ENCODE data around the gene ZNF621. TPM values are rescaled to one million over a fixed set of nuclear protein-coding genes. Genes with fewer than 3 reads are reported as not detected.
A peak's percentile ranks its signal among the peaks of the same experiment; 100 is the strongest.
"Not testable (repeated sequence)": the region's sequence is repeated elsewhere in the genome, so short reads cannot be mapped to it uniquely, and the experiment has no call there.

ZNF621 gene
- polyA plus RNA-seq, 6 donors from 2014 or later: 2.1 to 4.0 (median 2.5) TPM

DNA sequence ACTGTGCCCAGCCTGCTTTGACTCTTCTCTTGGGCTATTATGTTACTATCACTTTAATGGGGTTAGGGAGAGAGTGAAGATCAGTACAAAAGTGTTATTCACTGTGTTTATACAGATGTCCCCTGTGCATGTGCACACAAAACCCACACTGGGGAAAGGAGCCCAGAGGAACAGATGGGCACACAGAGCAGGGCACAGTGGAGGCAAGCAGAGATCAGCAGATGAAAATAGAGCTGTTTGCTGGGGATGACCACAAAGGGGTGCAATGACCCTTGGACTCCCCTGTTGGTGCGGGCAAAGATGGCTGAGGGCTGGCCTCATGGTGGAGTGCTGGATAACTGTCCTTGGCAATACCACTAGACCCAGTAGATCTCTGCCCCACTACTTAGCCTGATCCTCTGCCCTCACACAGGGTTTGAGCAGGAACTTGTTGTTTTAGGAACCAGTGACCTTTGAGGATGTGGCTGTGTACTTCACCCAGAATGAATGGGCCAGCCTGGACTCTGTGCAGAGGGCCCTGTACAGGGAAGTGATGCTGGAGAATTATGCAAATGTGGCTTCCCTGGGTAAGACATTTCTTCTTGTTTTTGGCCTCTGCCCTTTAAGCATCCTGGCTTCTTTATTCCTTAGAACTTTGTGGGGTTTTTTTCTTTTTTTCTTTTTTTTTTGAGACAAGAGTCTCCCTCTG lies 13.6 kb upstream of the ZNF621 start:
- no peaks in the 10 kb centered on the region for H3K27me3 Mint-ChIP-seq
- peaks cover 9 to 25% of the 10 kb centered on the region in 2 donors for H3K36me3 Mint-ChIP-seq
- no peak overlapping the region for H3K4me3 Mint-ChIP-seq
- ATAC-seq (ENCODE audit: low read depth in 2 of 2): no peak
- peak overlapping the region in 1 of 6 donors; percentile 32 for H3K27ac Mint-ChIP-seq
- H3K9me3 Mint-ChIP-seq: no peaks in the 10 kb centered on the region
- peaks cover 5 to 13% (median 7%) of the 10 kb centered on the region in 3 donors for H3K4me1 Mint-ChIP-seq
- DNase-seq: no peak

DNA sequence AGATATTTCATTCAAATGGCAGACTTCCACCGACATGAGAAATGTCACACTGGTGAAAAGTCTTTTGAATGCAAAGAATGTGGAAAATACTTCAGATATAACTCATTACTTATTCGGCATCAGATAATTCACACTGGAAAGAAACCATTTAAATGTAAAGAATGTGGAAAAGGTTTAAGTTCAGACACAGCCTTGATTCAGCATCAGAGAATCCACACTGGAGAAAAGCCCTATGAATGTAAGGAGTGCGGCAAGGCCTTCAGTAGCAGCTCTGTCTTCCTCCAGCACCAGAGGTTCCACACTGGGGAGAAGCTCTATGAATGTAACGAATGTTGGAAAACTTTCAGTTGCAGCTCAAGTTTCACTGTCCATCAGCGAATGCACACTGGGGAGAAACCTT lies 8.6 kb upstream of the ZNF621 start:
- Mint-ChIP-seq H3K27ac (no peak overlapping the region), H3K9me3 (peaks cover 0 to 3% (median 0%) of the 10 kb centered on the region in 7 donors), H3K27me3 (no peaks in the 10 kb centered on the region), H3K4me1 (no peaks in the 10 kb centered on the region), H3K36me3 (peaks cover 11 to 15% of the 10 kb centered on the region in 2 donors), H3K4me3 (no peak overlapping the region)
- no peak for ATAC-seq (ENCODE audit: low read depth in 2 of 2)
- DNase-seq: no peak

GRCh38 chr3:40518067-40518466 lies 6.7 kb upstream of the ZNF621 start:
- ATAC-seq (ENCODE audit: low read depth in 2 of 2): no peak

GRCh38 chr3:40518848-40519247 lies 5.9 kb upstream of the ZNF621 start:
- H3K27me3 Mint-ChIP-seq: no peaks in the 10 kb centered on the region
- DNase-seq (no peak), ATAC-seq (ENCODE audit: low read depth in 2 of 2) (no peak)
- no peak overlapping the region for H3K27ac Mint-ChIP-seq
- H3K4me3 Mint-ChIP-seq: no peak overlapping the region
- peaks cover 11 to 15% of the 10 kb centered on the region in 2 donors for H3K36me3 Mint-ChIP-seq
- H3K4me1 Mint-ChIP-seq: peaks cover under 1 to 7% (median 3%) of the 10 kb centered on the region in 3 donors
- H3K9me3 Mint-ChIP-seq: peaks cover 0 to 3% (median 0%) of the 10 kb centered on the region in 7 donors

More at GRCh38 chr3:40518067-40518466, 6.7 kb upstream of the ZNF621 start:
- Mint-ChIP-seq H3K4me3 (no peak overlapping the region), H3K9me3 (peaks cover 0 to 3% (median 0%) of the 10 kb centered on the region in 7 donors), H3K36me3 (peaks cover 11 to 15% of the 10 kb centered on the region in 2 donors), H3K27me3 (no peaks in the 10 kb centered on the region), H3K27ac (no peak overlapping the region), H3K4me1 (no peaks in the 10 kb centered on the region)
- DNase-seq: no peak

DNA sequence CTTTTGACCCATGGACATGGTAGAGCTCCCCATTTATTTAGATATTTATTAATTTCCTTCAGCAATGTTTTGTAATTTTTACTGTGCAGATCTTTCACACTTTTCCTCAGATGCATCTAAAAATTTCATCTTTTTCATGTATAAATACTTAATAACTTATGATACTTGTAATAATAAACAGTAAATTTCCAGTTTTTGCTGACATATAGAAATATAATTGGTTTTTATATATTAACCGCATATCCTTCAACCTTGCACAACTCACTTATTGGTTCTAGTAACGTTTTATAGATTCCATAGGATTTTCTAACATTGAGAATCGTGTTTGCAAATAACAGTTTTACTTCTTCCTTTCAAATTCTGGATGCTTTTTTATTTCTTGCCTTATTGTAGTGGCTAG lies 3.5 kb upstream of the ZNF621 start:
- no peak overlapping the region for H3K27ac Mint-ChIP-seq
- H3K4me3 Mint-ChIP-seq: peak overlapping the region in 1 of 8 donors; percentile 23
- peaks cover 0 to 3% (median 0%) of the 10 kb centered on the region in 7 donors for H3K9me3 Mint-ChIP-seq
- no peaks in the 10 kb centered on the region for H3K27me3 Mint-ChIP-seq
- ATAC-seq (ENCODE audit: low read depth in 2 of 2): no peak
- peaks cover 2 to 11% of the 10 kb centered on the region in 2 donors for H3K36me3 Mint-ChIP-seq
- H3K4me1 Mint-ChIP-seq: peaks cover 14 to 28% (median 19%) of the 10 kb centered on the region in 3 donors
- no peak for DNase-seq

- ATAC-seq (ENCODE audit: low read depth in 2 of 2) (no peak), DNase-seq (no peak)
- Mint-ChIP-seq H3K4me1 (peaks cover 19 to 32% (median 20%) of the 10 kb centered on the region in 3 donors), H3K27me3 (no peaks in the 10 kb centered on the region), H3K27ac (peak overlapping the region in 5 of 6 donors; percentile 90 to 99 (median 94)), H3K9me3 (peaks cover 0 to 2% (median 0%) of the 10 kb centered on the region in 7 donors), H3K36me3 (peaks cover 18 to 19% of the 10 kb centered on the region in 2 donors), H3K4me3 (peak overlapping the region; percentile 91 to 98 (median 96))
Observed at GRCh38 chr3:40523781-40524180, 979 bp upstream of the ZNF621 start.

GRCh38 chr3:40524222-40524567 lies 565 bp upstream of the ZNF621 start:
- H3K27ac Mint-ChIP-seq: peak overlapping the region; percentile 90 to 99 (median 96)
- DNase-seq (no peak), ATAC-seq (ENCODE audit: low read depth in 2 of 2) (peak; percentile 7 to 13)
- H3K4me1 Mint-ChIP-seq: peaks cover 19 to 32% (median 20%) of the 10 kb centered on the region in 3 donors
- H3K4me3 Mint-ChIP-seq: peak overlapping the region; percentile 91 to 98 (median 96)
- H3K27me3 Mint-ChIP-seq: no peaks in the 10 kb centered on the region
- H3K9me3 Mint-ChIP-seq: no peaks in the 10 kb centered on the region
- peaks cover 21 to 23% of the 10 kb centered on the region in 2 donors for H3K36me3 Mint-ChIP-seq

DNA sequence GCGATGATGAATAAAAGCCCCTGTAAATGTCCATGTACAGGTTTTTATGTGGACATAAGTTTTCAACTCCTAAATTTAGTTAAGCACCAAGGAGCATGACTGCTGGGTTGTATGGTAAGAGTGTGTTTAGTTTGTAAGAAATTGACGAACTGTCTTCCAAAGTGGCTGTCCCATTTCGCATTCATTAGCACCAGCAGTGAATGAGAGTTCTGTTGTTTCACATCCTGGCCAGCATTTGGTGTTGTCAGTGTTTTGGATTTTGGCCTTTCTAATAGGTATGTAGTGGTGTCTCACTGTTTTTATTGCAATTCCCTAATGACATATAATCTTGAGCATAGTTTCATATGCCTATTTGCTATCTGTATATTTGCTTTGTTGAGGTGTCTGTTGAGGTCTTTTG lies 3.7 kb downstream of the ZNF621 start:
- ATAC-seq (ENCODE audit: low read depth in 2 of 2) (no peak), DNase-seq (no peak)
- no peaks in the 10 kb centered on the region for H3K27me3 Mint-ChIP-seq
- H3K4me1 Mint-ChIP-seq: peaks cover 19 to 30% (median 20%) of the 10 kb centered on the region in 3 donors
- no peak overlapping the region for H3K27ac Mint-ChIP-seq
- H3K4me3 Mint-ChIP-seq: peak overlapping the region in 1 of 8 donors; percentile 42
- H3K36me3 Mint-ChIP-seq: peaks cover 51 to 64% of the 10 kb centered on the region in 2 donors
- peaks cover 0 to 4% (median 0%) of the 10 kb centered on the region in 7 donors for H3K9me3 Mint-ChIP-seq

GRCh38 chr3:40532252-40532651 lies 7.5 kb downstream of the ZNF621 start:
- peaks cover 61 to 80% of the 10 kb centered on the region in 2 donors for H3K36me3 Mint-ChIP-seq
- no peaks in the 10 kb centered on the region for H3K27me3 Mint-ChIP-seq
- ATAC-seq (ENCODE audit: low read depth in 2 of 2) (no peak), DNase-seq (no peak)
- H3K4me1 Mint-ChIP-seq: peaks cover 0 to 3% (median 0%) of the 10 kb centered on the region in 3 donors
- H3K4me3 Mint-ChIP-seq: no peak overlapping the region
- peaks cover 0 to 4% (median 0%) of the 10 kb centered on the region in 7 donors for H3K9me3 Mint-ChIP-seq
- no peak overlapping the region for H3K27ac Mint-ChIP-seq

DNA sequence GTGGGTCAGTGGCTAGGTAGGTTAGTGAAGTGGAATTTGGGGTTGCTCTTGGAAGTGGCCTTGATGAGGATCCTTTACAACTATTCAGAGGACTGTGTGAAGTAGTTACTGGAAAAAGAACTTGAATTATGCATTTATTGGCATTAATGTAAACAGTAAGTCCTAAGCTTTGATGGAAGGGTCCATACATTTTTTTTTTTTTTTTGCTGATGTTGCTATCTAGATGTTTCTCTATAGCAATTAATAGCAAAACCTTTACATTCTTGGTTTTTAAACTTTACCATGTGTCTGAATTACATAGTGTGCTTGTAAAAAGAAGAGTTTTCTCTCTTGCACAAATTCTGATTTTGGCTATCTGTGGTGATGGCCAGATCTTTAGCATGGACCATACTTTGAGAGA lies 9.5 kb downstream of the ZNF621 start:
- Mint-ChIP-seq H3K36me3 (peaks cover 70 to 72% of the 10 kb centered on the region in 2 donors), H3K27ac (no peak overlapping the region), H3K9me3 (peaks cover 0 to 8% (median 4%) of the 10 kb centered on the region in 7 donors), H3K4me1 (no peaks in the 10 kb centered on the region), H3K4me3 (no peak overlapping the region), H3K27me3 (no peaks in the 10 kb centered on the region)
- DNase-seq (no peak), ATAC-seq (ENCODE audit: low read depth in 2 of 2) (no peak)

DNA sequence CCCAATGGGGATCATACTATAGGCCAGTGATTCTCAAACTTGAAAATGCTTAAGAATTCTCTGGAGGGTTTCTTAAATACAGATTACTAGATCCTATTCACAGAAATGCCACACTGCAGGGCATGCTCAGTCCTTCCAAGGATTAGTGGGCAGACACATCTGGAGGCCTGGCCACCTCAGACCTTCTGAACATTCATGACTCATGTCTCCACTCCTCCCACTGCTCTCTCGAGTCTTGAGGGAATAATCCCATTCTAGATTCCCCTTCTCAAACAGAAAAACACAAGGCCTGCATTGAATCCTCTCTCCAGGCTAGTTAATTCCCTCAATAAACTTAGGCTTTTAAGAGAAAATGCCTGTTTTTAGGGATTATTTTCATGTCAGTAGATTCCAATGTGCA lies 22.1 kb downstream of the ZNF621 start:
- H3K9me3 Mint-ChIP-seq: peaks cover 0 to 11% (median 4%) of the 10 kb centered on the region in 7 donors
- H3K4me1 Mint-ChIP-seq: no peaks in the 10 kb centered on the region
- peaks cover 4 to 8% of the 10 kb centered on the region in 2 donors for H3K36me3 Mint-ChIP-seq
- no peak overlapping the region for H3K27ac Mint-ChIP-seq
- no peak for DNase-seq
- ATAC-seq (ENCODE audit: low read depth in 2 of 2): no peak
- H3K4me3 Mint-ChIP-seq: no peak overlapping the region
- peaks cover 0 to 6% (median 0%) of the 10 kb centered on the region in 3 donors for H3K27me3 Mint-ChIP-seq

DNA sequence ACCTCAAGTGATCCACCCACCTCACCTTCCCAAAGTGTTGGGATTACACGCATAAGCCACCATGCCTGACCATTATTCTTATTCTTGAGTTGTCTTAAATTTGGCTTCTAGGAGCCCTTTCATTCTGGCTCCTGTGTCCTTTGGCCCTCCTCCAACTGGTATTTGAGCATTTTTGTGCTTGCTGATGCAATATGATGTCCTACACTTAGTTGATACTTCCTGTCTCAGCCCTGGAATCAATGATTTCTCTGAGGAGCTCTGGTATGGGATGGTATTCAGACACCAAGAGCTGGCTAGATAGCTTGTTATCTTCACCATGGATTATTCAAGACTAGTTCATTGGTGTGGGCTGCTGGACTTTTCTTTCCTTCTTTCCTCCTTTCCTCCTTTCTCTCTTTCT lies 25.4 kb downstream of the ZNF621 start:
- Mint-ChIP-seq H3K27me3 (peaks cover 0 to 6% (median 0%) of the 10 kb centered on the region in 3 donors), H3K36me3 (peaks cover 4 to 8% of the 10 kb centered on the region in 2 donors), H3K4me3 (no peak overlapping the region), H3K9me3 (peaks cover 0 to 11% (median 4%) of the 10 kb centered on the region in 7 donors), H3K4me1 (no peaks in the 10 kb centered on the region), H3K27ac (peak overlapping the region in 1 of 6 donors; percentile 79)
- DNase-seq (no peak), ATAC-seq (ENCODE audit: low read depth in 2 of 2) (no peak)

DNA sequence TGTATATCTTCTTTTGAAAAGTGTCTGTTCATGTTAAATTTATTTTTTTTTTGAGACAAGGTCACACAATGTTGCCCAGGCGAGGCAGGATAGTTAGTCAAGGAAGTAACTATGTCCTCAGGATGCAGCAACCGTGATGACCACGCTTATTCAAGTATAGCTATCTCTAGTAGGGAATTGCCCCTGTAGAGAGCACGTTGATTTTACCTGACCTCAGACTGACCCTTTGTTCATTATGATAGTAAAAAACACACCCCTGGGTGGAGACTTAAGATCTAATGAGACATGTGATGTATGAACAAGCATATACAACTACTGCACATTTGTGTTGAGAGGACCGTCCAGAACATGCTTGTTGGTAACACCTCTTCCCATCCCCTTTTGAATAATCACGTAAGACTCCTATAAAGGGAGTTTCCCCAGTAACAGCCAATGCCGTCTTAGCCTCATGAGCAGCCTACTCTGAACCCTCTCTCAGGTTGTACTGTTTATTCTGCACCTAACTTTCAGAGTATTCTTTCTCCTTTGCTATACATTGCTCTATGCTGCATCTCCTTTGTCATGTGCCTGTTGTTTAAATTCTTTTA lies 32.9 kb downstream of the ZNF621 start:
- Mint-ChIP-seq H3K36me3 (peaks cover 0 to 17% of the 10 kb centered on the region in 2 donors), H3K4me3 (no peak overlapping the region), H3K9me3 (peaks cover 0 to 5% (median 2%) of the 10 kb centered on the region in 7 donors), H3K27me3 (peaks cover 0 to 16% (median 7%) of the 10 kb centered on the region in 3 donors), H3K27ac (peak overlapping the region in 1 of 6 donors; percentile 54), H3K4me1 (peaks cover 0 to 4% (median 0%) of the 10 kb centered on the region in 3 donors)
- ATAC-seq (ENCODE audit: low read depth in 2 of 2) (no peak), DNase-seq (no peak)

DNA sequence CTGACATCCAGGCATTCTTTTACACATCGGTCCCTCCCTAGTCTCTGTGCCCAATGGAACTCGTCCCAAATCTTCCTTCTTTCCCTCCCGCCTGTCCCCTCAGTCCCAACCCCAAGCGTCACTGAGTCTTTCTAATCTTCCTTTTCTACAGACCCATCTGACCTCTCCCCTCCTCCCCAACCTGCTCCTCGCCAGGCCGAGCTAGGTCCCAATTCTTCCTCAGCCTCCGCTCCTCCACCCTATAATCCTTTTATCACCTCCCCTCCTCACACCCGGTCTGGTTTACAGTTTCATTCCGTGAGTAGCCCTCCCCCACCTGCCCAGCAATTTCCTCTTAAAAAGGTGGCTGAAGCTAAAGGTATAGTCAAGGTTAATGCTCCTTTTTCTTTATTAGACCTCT lies 37.7 kb downstream of the ZNF621 start:
- H3K9me3 Mint-ChIP-seq; H3K4me1 Mint-ChIP-seq; ATAC-seq (ENCODE audit: low read depth in 2 of 2); DNase-seq; H3K27ac Mint-ChIP-seq; H3K4me3 Mint-ChIP-seq: not testable (repeated sequence)
- H3K27me3 Mint-ChIP-seq: peaks cover 0 to 24% (median 7%) of the 10 kb centered on the region in 3 donors
- peaks cover 0 to 19% of the 10 kb centered on the region in 2 donors for H3K36me3 Mint-ChIP-seq

Data from naive B cell (primary cell).